HG02798 (cell line): ENCODE results near the gene ETDB.
"Not testable (repeated sequence)": the region's sequence is repeated elsewhere in the genome, so short reads cannot be mapped to it uniquely, and the experiment has no call there.

ENCODE experiments used
- ATAC-seq: cut with Tn5 transposase; IDR thresholded peaks from one replicate; pipeline ENCODE4 v1.9.1; 2021; ENCODE audit warnings: mild to moderate bottlenecking; ENCODE audit not compliant: unreplicated experiment, poor library complexity

ETDB gene

GRCh38 chrX:135120056-135120576 lies at the start of gene ETDB:
Gene ETDB, minus strand, starts transcription at chrX:135120526. Its CDS starts 1,265 bp downstream, at chrX:135119261.
- ATAC-seq = not testable (repeated sequence)

GRCh38 chrX:135169534-135169933 lies 49.2 kb upstream of the ETDB start:
- not testable (repeated sequence) for ATAC-seq

GRCh38 chrX:135168486-135168885 lies 48.2 kb upstream of the ETDB start:
- no peak for ATAC-seq

- ATAC-seq = not testable (repeated sequence)
These were observed 34.4 kb upstream of the ETDB start for GRCh38 chrX:135154688-135155087.

- ATAC-seq = not testable (repeated sequence)
These were observed 5.8 kb upstream of the ETDB start for GRCh38 chrX:135126145-135126544.

- ATAC-seq = not testable (repeated sequence)
These were observed 4.3 kb downstream of the ETDB start for GRCh38 chrX:135116064-135116463.

GRCh38 chrX:135114392-135114791 lies 5.9 kb downstream of the ETDB start:
- ATAC-seq = peak; percentile 94

GRCh38 chrX:135112743-135113142 lies 7.6 kb downstream of the ETDB start:
- no peak for ATAC-seq

GRCh38 chrX:135112096-135112729 lies 8.1 kb downstream of the ETDB start:
- peak; percentile 66 for ATAC-seq

- ATAC-seq = no peak
These were observed 10.8 kb downstream of the ETDB start for GRCh38 chrX:135109554-135109953.

GRCh38 chrX:135099493-135099783 lies 20.9 kb downstream of the ETDB start:
- ATAC-seq = no peak

GRCh38 chrX:135097196-135097744 lies 23.1 kb downstream of the ETDB start:
- ATAC-seq = not testable (repeated sequence)

GRCh38 chrX:135095715-135096114 lies 24.6 kb downstream of the ETDB start:
- ATAC-seq = no peak

GRCh38 chrX:135094726-135095125 lies 25.6 kb downstream of the ETDB start:
- ATAC-seq = no peak

GRCh38 chrX:135089126-135089525 lies 31.2 kb downstream of the ETDB start:
- ATAC-seq = no peak

GRCh38 chrX:135087867-135088266 lies 32.5 kb downstream of the ETDB start:
- ATAC-seq = no peak

- peak; percentile 85 for ATAC-seq
These were observed 34.0 kb downstream of the ETDB start for GRCh38 chrX:135086197-135086854.

GRCh38 chrX:135081693-135082404 lies 38.5 kb downstream of the ETDB start:
- no peak for ATAC-seq
